DMS153 treated with DMSO at 0.1 percent for 48 hours (cell line): ENCODE measurements around the gene PNPLA3.
"Not testable (repeated sequence)": the region's sequence is repeated elsewhere in the genome, so short reads cannot be mapped to it uniquely, and the experiment has no call there.

Source experiments
- DNase-seq: peaks from one replicate; lab custom pipeline; 2025; ENCODE audit not compliant: unreplicated experiment; lab: John Stamatoyannopoulos, UW

Gene PNPLA3

DNA sequence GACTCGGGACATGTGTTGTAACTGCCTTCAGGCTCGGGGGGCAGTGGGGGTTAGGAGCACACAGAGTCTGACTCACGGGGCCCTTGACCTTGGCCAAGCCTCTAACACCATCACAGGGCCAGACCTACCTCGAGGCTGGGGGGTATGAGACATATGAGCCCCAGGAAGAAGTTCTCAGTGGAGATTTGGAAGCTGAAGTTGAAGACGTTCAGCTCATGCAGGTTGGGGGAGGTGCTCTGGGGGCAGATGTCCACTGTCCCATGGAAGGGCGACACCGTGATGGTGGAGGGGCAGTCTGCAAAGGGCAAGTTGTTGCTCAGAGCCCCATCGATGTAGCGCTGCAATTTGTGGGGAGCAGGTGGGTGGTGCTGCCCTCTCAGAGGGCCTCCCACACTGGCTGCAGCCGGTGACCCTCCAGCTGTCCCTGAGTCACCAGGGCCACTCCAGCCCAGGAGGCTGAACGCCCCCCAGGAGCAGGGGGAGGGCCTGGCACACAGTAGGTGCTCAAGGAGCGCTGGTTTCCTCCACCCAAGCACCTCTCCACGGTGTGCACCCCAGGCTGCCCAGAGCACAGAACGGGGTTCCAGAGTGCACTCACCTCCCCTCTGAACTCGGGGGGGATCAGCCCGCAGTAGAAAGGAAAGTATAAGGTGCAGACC lies 34.3 kb upstream of the PNPLA3 start:
- DNase-seq: no peak

DNA sequence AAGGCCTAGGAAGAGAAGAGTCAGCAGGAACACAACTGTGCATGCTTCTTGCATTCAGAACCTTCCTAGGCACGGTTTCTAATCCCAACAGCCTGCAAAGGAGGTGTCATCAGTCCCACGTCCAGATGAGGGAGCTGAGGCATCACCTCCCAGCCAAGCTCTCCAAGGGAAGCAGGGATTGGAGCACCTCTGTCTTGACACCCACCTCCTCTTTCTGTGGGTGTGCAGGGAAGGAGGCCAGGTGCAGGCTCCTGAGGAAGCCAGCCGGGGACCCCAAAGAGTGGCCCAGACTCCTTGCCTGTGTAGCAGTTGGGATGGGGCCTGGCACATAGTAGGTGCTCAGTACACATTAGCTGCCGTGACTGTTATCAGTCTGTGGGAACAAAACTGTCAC lies 33.7 kb upstream of the PNPLA3 start:
- DNase-seq: no peak

DNA sequence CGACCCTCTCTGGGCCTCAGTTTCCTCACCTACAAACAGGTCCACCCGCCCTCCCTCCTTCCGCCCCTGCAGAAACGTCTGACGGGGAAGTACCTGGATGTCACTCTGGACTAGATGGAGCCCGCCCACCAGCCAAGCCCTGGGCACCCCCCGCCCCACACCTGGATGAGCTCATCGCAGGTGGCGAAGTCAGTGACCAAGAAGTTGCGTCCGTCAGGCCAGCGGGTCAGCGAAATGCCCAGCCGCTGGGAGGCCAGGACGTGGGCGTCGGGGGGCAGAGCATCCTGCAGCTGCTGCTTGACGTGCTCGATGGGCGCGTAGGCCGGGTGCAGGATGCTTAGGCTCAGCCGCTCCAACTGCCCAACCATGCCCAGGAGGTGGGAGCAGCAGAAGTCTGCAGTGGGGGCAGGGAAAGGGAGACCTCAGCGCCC lies 32.7 kb upstream of the PNPLA3 start:
- DNase-seq: no peak

DNA sequence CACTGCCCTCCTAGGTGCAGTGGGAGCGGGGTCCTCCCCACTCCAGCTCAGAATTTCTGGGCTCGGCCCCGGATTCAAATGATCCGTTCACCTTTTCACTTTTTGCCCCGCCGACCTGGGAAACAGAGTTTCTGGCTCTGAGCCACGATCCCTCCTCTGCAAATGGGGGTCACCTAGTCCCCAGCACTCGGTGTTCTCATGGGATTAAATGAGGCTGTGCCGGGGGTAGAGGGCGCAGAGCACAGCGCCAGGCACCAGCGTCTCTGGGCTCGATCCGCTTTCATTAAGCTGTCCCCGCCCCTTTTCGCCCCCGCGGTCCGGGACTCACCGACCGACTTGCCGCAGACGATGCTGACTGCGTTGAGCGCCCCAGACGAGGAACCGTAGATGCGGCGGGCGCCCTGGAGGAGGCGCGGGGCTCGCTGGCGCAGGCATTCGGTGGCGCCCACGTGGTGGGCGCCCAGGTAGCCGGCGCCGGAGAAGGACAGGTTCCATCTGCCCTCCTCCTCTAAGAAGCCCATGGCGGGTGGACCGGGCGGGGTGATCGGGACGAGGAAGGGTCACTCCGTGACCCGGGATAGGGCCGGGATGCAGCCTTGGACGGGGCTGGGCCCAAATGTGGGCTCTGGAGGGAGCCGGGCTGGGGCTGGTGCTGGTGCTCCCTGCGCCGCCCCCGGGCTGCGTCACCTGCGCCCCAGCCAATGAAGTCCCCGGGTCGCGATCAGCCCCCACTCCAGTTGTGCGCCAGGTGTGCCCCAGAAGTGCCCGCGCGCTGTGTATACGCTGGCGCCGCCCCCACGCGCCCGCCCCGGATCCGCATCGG lies 32.0 kb upstream of the PNPLA3 start, which contains the start of gene PNPLA5:
Gene PNPLA5, minus strand, starts transcription at position 654 of the 823 bp plus-strand sequence. Its CDS starts 133 bp downstream, at position 521.
- no peak for DNase-seq

DNA sequence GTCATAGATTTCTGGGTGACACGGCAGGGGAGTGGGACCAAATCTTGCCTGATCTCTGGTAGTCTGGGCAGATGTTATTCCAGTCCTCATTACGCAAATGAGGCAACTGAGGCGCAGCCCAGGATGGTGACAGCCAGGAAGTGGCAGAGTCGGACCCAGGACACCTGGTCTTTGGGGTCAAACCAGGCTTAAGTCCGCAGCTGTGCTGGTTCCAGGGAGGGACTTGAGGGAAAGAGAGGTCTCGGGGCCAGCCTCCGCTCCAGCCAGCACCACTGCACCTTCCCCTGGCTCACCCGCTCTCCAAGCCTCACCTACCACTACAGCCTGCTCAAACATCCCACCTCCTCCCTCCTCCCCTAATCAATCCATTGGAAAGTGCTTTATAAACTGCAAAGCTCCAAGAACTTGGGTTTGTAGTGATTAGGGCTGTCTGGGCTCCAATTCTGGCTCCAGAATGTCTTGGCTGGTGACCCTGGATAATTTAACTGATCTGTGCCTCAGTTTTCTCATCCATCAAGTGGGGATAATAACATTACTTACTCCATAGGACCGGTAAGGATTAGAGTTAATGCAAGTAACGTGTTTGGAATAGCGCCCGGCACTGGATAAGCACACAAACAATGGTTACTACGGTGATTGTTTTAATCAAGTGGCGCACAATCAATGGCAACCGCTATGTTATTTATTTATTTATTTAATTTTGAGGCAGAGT lies 31.3 kb upstream of the PNPLA3 start:
- DNase-seq: no peak

DNA sequence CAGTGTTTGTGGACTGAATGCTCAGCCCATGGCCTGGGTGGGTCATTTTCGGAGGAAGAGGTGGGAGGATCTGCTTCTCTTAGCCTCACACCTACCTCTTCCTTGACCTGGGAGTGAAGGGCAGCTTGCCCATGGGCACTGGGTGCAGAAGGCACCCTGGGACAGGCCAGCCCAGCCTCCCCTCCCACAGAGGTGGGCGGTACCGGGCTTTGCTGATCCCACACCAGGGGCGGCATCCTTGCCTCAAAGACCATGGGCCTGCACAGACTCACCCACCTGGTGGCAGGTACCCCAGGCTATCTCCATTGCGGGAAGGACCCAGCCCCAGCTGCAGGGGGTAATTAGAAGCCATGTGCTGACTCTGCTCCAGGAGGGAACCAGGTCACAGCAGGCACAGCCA lies 30.3 kb upstream of the PNPLA3 start:
- no peak for DNase-seq

DNA sequence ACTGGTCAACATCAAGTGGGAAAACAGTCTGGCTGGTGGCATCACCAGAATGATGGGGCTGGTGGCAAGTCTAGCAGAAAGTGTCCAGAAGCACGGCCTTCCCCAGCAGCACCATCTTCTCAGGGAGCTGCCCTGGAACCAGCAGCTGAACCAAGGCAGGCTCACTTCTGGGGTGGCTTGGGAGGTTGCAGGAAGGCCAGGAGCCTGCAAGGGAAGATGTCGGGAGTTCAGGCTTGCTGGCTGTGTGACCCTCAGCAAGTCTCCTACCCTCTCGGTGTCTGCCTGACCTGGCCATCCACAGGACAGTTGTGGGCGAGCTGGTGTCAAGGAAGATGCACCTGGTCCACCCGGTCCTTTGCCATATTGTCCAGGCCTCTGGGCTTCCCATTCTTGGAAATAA lies 29.5 kb upstream of the PNPLA3 start:
- no peak for DNase-seq

DNA sequence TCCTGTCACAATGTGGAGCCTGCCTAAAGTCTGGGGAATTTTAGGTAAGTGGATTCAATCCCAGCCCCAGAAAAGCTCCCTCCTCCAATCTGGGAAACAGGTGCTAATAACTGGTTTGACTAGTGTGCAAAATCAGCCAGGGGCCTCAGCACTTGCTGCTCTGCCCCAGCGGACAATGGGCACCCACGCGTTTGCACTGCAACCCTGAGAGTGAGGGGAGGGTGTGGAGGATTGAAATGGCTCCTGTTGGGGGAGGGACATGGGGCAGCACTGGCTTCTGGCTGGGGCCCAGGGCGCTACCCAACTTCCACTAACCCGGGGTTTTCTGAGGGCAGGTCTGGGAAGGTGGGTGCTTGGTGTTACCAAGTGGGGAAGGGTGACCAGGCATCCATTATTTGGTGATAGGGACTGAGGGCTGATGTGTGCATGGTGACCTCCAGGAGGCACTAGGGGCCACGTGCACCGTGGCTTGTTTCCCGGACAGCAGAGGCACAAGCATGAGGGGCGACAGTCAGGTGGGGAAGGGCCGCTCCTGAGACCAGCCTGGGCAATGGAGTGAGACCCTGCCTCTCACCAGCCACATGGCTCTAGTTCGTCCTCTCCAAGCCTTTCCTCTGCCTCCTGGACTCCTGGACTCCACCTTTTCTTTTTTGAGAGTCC lies 27.5 kb upstream of the PNPLA3 start:
- DNase-seq: no peak

DNA sequence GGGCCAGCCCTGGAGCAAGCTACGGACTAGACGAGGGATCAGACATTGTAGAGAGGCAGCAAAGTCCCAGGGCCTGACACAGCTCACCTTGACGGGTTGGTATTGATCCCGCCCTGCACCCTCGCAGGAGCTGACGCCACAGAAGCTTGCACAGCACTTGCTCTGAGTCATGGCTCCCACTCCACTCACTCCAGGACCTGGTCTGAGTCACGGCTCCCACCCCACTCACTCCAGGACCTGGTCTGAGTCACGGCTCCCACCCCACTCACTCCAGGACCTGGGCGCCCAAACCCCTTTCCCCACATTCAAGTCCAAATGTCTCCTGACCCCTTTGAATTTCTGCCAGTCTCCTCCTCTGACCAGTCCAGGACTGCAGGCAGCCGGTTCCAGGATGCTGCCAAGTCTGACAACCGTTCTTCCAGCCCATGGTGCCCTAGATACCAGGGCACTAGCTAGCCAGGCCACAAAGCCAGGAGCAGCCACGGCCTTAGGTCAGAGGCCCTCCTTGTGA lies 25.8 kb upstream of the PNPLA3 start:
- DNase-seq: no peak

DNA sequence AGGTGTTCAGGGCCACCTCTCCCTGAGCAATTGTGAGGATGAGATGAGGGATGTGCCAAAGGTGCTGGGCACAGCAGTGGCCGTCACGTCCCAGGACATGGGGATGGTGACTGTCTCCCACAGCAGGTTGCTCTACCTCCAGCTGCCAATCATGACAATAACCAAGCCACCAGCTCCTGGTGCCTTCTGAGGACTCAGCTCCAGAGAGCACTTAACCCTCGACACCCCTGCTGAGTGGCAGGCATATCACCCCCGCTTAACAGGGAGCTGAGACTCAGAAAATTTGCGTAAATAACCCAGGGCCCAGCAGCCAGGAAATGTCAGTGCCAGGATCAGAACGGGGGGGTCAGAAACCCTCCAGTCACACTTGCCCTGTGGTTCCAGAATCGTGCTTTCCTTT lies 23.4 kb upstream of the PNPLA3 start:
- DNase-seq: no peak

DNA sequence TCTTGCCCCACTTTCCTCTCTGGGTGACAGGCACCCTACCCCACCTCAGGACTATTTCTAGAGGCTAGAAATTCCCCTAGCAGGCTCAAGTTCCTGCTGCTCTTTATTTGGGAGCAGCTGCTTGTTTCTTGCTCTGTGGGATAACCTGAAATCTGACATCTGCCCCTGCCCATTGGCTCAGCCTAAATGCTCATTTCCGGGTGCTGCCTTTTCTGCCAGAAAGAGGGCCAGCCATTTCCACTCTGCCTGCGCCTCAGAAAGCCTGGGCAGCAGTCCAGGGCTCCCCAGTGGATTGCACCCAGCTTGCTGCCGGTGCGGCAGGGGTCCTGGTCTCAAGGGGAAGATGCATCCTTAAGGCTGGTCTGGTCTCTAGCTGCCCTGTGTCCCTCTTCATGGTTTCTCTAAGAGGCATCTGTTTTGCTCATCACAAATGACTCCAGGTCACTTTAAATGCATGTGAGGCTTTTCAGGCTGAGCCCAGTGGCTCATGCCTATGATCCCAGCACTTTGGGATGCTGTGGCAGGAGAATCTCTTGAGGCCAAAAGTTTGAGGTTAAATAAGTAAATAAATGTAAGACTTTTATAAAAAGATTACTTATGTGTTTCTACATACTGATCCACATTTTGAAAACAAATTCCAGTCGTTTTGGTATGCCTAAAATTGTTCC lies 21.5 kb upstream of the PNPLA3 start:
- DNase-seq: no peak

DNA sequence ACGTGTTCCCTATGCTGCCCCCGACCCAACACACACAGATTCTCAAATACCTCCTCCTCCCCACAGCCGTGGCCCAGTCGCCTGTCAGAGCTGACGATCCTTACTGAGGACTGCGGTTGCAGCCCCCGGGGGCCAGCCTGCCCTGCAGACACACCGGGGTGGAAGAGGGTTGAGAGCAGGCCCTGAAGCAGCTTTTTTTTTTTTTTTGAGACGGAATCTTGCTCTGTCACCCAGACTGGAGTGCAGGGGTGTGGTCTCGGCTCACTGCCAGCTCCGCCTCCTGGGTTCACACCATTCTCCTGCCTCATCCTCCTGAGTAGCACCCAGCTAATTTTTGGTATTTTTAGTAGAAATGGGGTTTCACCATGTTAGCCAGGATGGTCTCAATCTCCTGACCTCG lies 20.6 kb upstream of the PNPLA3 start:
- not testable (repeated sequence) for DNase-seq

DNA sequence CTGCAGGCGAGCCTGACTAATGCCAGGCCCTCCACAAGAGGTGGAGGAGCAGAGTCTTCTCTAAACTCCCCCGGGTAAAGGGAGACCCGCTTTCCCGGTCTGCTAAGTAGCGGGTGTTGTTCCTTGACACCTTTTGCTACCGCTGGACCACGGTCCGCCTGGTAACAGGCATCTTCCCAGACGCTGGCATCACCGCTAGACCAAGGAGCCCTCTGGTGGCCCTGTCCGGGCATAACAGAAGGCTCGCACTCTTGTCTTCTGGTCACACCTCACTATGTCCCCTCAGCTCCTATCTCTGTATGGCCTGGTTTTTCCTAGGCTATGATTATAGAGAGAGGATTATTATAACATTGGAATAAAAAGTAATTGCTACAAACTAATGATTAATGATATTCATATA lies 19.2 kb upstream of the PNPLA3 start:
- DNase-seq: not testable (repeated sequence)

DNA sequence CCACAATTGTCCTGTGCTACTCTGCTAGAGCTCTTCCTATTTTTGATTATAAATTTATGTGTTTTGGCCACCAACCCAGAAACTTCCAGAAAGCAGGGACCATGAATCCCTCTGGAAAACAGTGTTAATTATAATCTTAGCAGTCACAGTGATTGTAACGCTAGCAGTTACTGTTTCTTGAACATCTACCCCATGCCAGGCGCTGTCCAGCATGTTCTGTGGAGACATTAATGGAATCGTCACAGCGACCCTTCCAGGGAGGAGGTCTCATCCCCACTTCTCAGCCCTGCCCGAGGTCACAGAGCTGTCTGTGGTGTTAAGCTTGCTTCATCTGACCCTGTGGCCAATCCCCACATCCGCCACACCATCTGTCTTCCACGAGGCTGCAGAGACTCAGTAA lies 17.9 kb upstream of the PNPLA3 start:
- DNase-seq: no peak

DNA sequence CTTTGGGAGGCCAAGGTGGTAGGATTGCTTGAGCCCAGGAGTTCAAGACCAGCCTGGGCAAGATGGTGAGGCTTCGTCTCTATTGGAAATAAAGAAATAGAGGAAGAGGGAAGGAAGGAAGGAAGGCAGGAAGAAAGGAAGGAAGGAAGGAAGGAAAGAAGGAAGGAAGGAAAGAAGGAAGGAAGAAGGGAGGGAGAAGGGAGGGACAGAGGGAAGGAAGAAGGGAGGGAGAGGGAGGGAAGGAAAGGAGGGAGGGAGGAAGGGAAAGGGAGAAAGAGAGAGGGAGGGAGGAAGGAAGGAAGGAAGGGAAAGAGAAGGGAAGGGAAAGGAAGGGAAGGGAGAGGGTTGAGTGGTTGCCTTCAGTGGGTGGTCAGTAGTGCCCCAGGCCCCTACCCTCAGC lies 13.9 kb upstream of the PNPLA3 start:
- DNase-seq: no peak

DNA sequence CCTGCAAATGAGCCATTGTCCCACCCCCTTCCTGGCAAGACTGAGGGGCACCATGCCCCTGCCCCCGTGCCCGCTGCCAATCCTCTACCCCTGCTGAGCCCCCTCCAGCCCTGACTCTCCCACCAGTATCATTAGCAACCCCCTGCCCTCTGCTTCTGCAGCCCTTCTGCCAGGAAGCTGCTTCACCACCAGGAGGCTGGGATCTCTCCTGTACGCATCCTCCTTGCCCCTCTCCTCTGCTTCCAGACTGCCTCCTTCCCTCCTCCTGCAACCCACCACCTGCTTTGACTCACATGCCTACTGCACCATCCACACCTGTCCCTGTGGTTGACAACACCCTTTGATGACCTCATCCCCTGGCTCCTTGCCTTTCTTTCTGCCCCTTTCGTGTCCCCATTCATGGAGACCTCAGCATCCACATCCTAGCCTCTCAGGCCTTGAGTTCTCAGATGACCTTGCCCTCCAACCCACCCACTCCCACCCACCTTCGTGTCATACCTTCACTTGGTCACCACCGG lies 13.4 kb upstream of the PNPLA3 start:
- no peak for DNase-seq

DNA sequence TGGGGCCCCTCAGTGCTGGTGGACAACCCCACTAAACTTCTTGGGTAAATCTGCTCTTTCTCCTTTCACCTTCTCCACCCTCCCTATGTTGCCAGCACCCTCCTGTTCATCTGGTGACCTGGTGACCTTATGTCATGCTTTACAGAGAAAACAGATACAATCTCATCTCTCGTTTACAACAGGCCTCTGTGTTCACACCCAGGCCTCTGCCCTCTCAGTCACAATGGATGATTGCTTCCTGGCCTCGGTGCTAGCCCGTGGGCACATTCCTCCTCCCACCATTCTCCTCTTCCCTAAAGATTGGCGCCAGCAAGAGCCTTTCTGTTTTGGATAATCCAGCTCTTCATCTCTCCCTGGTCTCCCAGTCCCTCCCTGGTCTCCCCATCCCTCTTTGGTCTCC lies 12.3 kb upstream of the PNPLA3 start:
- no peak for DNase-seq

DNA sequence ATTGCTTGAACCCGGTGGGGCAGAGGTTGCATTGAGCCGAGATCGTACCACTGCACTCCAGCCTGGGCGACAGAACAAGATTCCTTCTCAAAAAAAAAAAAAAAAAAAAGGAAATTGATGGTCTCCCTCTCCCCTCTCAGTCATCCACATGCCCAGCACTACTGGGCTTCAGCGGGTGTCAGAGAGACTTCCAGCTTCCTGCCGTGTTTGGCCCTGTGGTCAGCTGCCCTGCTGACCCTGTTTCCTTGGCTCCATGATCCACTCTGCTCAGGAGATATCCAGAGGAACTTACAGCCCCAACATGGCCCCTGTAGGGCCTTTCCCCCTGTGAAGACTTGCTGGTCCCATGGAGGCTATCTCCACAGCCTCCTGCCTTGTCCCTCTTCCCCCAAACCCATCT lies 6.1 kb upstream of the PNPLA3 start:
- no peak for DNase-seq

DNA sequence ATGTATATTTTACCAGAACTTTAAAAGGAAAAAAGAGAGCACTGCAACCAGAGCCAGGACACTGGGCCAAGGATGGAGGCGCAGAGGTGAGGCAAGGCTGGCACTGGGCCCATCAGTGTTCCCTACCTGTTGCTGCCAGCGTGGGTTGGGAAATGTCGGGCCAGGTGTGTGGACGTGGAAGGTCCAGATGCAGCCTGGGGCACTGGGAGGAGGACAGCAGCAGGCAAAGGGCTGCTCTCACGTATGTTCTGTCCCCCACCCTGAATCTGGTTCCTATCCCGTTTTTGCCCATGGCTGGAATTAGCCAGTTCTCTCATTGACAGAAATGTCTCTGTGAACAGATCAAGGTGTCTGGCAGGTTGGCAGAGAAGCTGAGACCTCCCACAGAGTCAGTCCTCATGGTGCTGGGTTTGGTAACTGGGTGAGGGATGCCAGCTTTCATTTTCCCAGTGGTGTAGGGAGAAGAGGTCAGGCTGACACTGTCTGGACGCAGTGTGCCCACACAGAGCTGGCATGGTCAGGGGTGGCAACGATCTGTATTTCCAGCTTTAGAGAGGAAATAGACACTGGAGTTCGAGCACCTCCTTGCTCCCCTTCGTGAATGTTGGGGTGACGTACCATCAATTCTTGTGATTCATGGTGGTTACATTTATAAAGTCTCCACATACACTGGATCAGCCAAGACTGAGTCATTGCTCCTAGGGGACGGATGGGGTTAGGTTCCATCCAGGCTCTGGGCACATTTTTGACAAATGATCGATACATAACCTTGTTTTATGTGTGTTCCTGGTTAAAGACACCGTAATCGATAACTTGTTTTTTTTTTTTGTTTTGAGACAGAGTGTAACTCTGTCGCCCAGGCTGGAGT lies 4.3 kb upstream of the PNPLA3 start:
- DNase-seq: no peak
